Cardiac septum (tissue), 1 donor: ENCODE measurements around the gene MEIG1. TPM values are rescaled to one million over a fixed set of nuclear protein-coding genes. Genes with fewer than 3 reads are reported as not detected.
"Not testable (repeated sequence)": the region's sequence is repeated elsewhere in the genome, so short reads cannot be mapped to it uniquely, and the experiment has no call there.

Experiments
- DNase-seq: peaks from one replicate; pipeline ENCODE4 v3.0.0-alpha.2; 2020; ENCODE audit warnings: low spot score
- intact Hi-C: fragments of 100-400 bp; cut with DNase I; formaldehyde crosslinking; loops from one replicate; pipeline ENCODE4 v1.14.0; 2022
- total RNA-seq: library from RNA; stranded (reverse); fragmentation: NEBNext Ultra II Directional; extraction: Animal tissue kit (Norgen Biotek cat#: 25700); gene quantifications from one replicate; pipeline ENCODE4 v1.2.1, GENCODE V29; 2021
- donor health status: DM: no; HTN: no; CAD: no.

The MEIG1 gene
- total RNA-seq, 1 donor from 2014 or later, result 0.54 TPM

GRCh38 chr10:14953424-14954000, 5.7 kb upstream of the MEIG1 start:
- intact Hi-C loops, result loop anchor here (5.0 kb wide), 2 partner anchors 116 to 144 kb away; partner anchors contain the start of genes CDNF, HSPA14, MSANTD7 and RPP38

GRCh38 chr10:14954001-14954770, 5.0 kb upstream of the MEIG1 start, which contains the start of gene DCLRE1C:
Gene DCLRE1C, minus strand, starts transcription at chr10:14954096. Its CDS starts 86 bp downstream, at chr10:14954010.
- intact Hi-C loops, result loop anchor here (5.0 kb wide), 2 partner anchors 117 to 143 kb away; partner anchors contain the start of genes CDNF, HSPA14, MSANTD7 and RPP38

More at GRCh38 chr10:14953424-14954000, 5.7 kb upstream of the MEIG1 start:
- no peak for DNase-seq

GRCh38 chr10:14954934-14955333, 4.3 kb upstream of the MEIG1 start:
- no peak for DNase-seq
- intact Hi-C loops, result loop anchor here (5.0 kb wide), 3 partner anchors 78 to 142 kb away; partner anchors contain the start of genes CDNF, HSPA14, MSANTD7 and RPP38

More at GRCh38 chr10:14954001-14954770, 5.0 kb upstream of the MEIG1 start, which contains the start of gene DCLRE1C:
- DNase-seq, result peak; percentile 96

- intact Hi-C loops, result loop anchor here (5.0 kb wide), 1 partner anchor 82 kb away; the partner anchor contains the start of gene SUV39H2
- DNase-seq, result no peak
These were observed 342 bp upstream of the MEIG1 start for GRCh38 chr10:14958872-14959220.

GRCh38 chr10:14967897-14968296, 8.7 kb downstream of the MEIG1 start:
- intact Hi-C loops, result no loop called here

GRCh38 chr10:14971867-14972448, 12.8 kb downstream of the MEIG1 start:
- intact Hi-C loops, result no loop called here

More at GRCh38 chr10:14967897-14968296, 8.7 kb downstream of the MEIG1 start:
- DNase-seq, result no peak

GRCh38 chr10:14974153-14974998, 15.2 kb downstream of the MEIG1 start:
- DNase-seq, intact Hi-C loops: not testable (repeated sequence)

More at GRCh38 chr10:14971867-14972448, 12.8 kb downstream of the MEIG1 start:
- no peak for DNase-seq

GRCh38 chr10:14975672-14976273, 16.6 kb downstream of the MEIG1 start:
- intact Hi-C loops, result no loop called here
- DNase-seq, result no peak

GRCh38 chr10:14982744-14983143, 23.6 kb downstream of the MEIG1 start:
- intact Hi-C loops, result no loop called here
- no peak for DNase-seq

- DNase-seq, intact Hi-C loops: not testable (repeated sequence)
These were observed 30.4 kb downstream of the MEIG1 start for GRCh38 chr10:14989552-14989951.

- DNase-seq, intact Hi-C loops: not testable (repeated sequence)
These were observed 32.0 kb downstream of the MEIG1 start for GRCh38 chr10:14991035-14991749.

GRCh38 chr10:14992336-14992735, 33.1 kb downstream of the MEIG1 start:
- intact Hi-C loops, DNase-seq: not testable (repeated sequence)

- intact Hi-C loops, DNase-seq: not testable (repeated sequence)
These were observed 34.6 kb downstream of the MEIG1 start for GRCh38 chr10:14993500-14994455.

- DNase-seq, result no peak
- intact Hi-C loops, result no loop called here
These were observed 36.9 kb downstream of the MEIG1 start for GRCh38 chr10:14995964-14996565.

GRCh38 chr10:15013530-15013929, 54.3 kb downstream of the MEIG1 start:
- intact Hi-C loops, DNase-seq: not testable (repeated sequence)

GRCh38 chr10:15015451-15015850, 56.3 kb downstream of the MEIG1 start:
- no peak for DNase-seq
- intact Hi-C loops, result no loop called here

GRCh38 chr10:15020966-15021365, 61.8 kb downstream of the MEIG1 start:
- intact Hi-C loops, DNase-seq: not testable (repeated sequence)
